Stimulated activated CD4-positive, alpha-beta T cell treated with anti-CD3 and anti-CD28 coated beads, TNF-alpha, amount 100 ng/mL, for 48 hours (primary cell): Measurements from ENCODE around the gene CDC42EP5.

Experiments used
- DNase-seq, 3 donors: peaks; one replicate each; pipeline ENCODE4 v3.0.0-alpha.2; 2020; ENCODE audit warnings: low read depth in 3 of 3

The CDC42EP5 gene

GRCh38 chr19:54428323-54429175 lies 44.5 kb downstream of the CDC42EP5 start:
- DNase-seq, result no peak

- no peak for DNase-seq
These were observed 45.5 kb downstream of the CDC42EP5 start for GRCh38 chr19:54427586-54427985.

DNA sequence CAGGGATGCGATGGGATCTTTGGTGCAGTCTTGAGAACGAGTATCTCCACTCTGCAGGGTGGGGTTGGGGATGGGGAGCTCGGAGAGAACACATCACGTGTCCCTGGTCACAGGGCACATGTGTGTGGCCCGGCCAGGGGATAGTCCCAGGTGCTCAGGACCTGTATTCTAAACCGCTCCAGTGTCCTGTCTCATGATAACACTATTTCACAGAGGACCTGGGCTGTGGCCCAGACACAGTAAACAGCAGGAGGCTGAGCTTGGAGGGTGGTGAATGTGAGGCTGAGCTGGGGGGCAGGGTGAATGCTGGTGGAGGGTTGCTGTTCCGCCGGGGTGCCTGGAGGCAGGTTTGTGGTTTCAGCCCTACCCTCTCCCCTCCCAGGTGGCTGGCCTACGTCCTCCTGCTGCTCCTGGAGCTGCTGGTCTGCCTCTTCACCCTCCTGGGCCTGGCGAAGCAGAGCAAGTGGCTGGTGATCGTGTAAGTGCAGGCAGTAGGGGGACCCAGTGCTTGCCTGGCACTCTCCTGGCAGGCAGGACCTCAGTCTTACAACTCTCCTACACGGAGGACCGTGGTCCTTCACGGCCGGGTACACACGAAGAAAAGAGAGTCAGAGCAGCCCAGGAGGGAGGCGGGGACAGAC lies 46.7 kb downstream of the CDC42EP5 start:
- no peak for DNase-seq

- no peak for DNase-seq
These were observed 47.7 kb downstream of the CDC42EP5 start for GRCh38 chr19:54425382-54425723.

DNA sequence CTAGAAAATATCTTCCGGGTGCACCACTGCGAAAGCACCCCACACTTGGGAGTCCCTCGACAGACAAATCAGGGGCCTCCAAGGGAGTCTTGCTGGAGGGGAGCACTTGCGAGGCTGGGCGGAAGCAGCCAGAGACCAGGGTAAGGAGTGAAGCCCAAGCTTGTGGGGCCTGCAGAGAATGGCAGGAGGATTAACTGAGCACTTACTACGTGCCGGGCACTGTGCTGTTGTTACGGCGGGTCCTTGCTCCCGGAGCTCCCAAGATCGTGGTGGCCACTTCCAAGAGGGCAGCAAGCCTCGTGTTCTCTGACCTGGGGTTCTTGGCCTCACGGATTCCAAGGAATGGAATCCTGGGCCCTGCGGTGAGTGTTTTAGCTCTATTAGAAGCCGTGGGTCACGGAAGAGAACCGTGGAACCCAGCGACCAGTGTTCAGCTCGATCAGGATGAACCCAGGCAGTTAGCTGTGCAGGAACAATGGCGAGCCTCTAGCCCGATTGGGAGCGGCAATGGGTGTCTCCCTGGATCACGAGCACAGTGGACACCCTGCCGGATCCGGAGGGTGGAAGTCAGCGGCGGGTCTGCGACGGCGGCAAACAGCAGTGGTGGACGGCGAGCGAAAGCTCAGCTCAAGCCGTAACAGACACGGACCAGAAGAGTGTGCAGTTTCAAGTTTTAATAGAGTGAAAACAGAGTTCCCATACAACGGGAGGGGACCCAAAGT lies 48.3 kb downstream of the CDC42EP5 start:
- no peak for DNase-seq

DNA sequence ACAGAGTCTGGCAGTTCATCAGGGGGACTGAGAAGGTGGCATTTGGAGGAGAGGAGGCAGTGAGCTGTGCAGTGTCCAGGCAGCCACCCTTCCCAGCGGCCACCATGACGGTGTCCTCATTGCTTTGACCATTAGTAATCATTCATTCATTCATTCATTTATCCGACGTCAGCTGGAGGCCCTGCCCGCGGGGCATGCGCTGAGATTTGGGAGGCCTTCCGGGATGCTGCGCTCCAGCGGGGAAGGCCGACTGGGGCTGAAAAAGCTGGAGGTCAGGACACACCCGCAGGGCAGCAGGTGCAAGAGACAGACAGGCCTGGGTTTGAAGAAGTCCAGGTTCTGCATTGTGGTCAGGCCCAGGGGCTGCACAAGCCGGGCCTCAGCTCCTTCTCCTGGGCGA lies 48.9 kb downstream of the CDC42EP5 start:
- no peak for DNase-seq

GRCh38 chr19:54422136-54422535 lies 51.0 kb downstream of the CDC42EP5 start:
- DNase-seq, result no peak

- DNase-seq, result no peak
These were observed 51.6 kb downstream of the CDC42EP5 start for GRCh38 chr19:54421521-54421920.

- DNase-seq, result no peak
These were observed 52.0 kb downstream of the CDC42EP5 start for GRCh38 chr19:54421169-54421516.

- no peak for DNase-seq
These were observed 52.5 kb downstream of the CDC42EP5 start for GRCh38 chr19:54420383-54421168.

- no peak for DNase-seq
These were observed 53.1 kb downstream of the CDC42EP5 start for GRCh38 chr19:54420068-54420382.

GRCh38 chr19:54418930-54419800 lies 53.9 kb downstream of the CDC42EP5 start:
- DNase-seq, result no peak

GRCh38 chr19:54418030-54418929 lies 54.8 kb downstream of the CDC42EP5 start:
- no peak for DNase-seq

DNA sequence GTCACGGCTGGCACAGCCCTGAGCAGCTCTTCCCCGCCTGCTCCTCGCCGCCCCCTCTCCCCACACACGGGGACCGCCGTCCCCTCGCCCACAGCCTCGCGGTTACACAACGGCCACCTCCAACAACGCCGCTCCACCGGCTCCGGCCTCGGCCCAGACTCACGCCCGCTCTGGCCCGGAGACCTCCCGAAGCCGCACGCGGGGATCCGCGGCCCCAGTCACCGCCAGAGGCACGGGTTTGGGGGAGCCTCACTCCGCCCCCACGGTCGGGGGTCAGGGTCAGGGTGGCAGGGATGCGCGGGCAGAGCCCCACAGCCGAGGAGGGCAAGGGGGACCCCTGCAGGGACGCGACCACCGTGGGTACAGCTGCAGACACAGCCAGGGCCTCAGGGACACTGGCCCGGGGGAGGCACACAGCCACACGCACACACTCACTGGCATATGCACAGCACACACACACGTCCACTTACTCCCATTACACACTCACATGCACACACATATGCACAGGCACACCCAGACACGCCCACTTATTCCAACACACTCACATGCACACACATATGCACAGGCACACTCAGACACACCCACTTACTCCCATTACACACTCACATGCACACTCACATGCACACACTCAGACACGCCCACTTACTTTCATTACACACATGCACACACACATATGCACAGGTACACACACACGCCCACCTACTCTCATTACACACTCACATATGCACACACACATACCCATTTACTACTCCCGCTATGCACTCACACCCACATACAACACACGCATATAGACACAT lies 56.2 kb downstream of the CDC42EP5 start:
- DNase-seq, result no peak

DNA sequence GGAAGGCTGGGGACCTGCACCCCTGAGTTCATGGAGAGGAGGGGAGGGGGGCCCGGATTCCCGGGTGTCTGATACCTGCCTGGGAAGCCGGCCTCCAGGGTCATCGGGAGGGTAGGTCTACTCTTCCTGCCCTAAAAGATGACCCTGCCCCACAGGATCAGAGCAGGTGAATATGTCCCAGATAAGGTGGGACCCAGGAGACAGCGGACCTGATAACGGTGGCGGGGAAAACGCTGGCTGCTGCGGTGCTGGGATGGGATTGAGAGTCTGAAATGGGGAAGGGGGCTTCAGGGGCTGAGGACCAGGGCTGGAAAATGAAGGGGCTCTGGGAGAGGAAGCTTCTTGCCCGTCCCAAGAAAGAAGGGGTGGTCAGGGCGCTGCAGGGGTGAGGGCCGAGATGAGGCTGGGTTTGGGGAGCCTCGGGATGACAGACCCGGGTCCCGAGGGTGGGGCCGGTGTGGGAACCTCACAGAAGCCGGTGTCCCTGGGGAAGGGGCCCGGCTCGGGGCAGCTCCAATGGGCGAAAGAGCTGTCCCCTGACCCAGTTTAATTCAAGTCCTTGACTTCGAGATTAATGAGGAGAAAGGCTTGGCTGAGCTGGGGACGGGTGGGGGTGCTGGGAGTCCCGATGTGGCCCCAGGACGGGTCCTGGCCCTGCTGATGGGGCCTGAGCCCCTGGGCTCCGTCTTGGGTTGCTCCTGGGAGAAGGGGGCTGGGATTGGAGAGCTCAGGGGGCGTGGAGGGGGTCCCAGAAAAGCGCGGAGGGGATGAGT lies 57.0 kb downstream of the CDC42EP5 start:
- no peak for DNase-seq

DNA sequence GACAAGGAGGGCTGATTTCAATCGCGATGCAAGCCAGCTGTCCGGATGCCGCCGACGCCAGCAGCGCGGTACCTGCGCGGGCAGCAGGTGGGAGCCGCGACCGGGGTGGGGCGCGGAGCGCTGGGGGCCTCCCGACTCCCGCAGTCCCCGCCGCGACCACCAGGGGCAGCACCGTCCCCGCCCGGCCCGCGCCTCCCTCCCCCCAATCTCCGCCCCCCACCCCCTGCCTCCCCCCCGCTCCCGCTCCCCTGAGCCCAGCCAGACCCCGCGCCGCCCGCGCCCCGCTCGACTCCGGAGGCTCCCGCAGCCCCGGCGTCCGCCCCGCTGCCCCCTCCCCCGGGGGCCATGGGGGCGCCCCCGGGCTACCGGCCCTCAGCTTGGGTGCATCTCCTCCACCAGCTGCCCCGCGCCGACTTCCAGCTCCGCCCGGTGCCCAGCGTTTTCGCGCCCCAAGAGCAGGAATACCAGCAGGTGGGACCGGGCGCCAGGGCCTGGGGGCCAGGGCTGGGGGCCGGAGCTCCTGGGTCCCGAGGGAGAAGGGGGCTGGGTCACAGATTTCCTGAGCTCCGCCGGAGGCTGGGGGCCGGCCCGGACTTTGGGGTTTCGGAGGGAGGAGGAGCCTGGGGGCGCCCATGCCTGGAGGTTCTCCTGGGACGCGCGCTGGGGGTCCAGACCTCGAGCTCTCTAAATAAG lies 57.7 kb downstream of the CDC42EP5 start, which contains the start of gene TTYH1:
Gene TTYH1, plus strand, starts transcription at position 257 of the 693 bp plus-strand sequence. Its CDS starts 89 bp downstream, at position 346.
- peak in 1 of 3 donors; percentile 32 for DNase-seq
